A673 (cell line): ENCODE measurements around the gene PDGFC. TPM values are rescaled to one million over a fixed set of nuclear protein-coding genes. Genes with fewer than 3 reads are reported as not detected.

ENCODE experiments used
- BruUV-seq: library from RNA; stranded (reverse); fragments of 400-500 nt; replicated peaks from 2 replicates; lab custom pipeline; 2021; lab: Mats Ljungman, UMichigan
- CTCF ChIA-PET: fragments of 300-600 bp; sonication (Branson Sonifier 250); formaldehyde crosslinking; loops from one replicate; lab custom pipeline; 2022; ENCODE audit warnings: antibody characterized with exemption; lab: Charles Lee
- POLR2A ChIA-PET: fragments of 300-600 bp; sonication (Branson Sonifier 250); formaldehyde crosslinking; loops from one replicate; lab custom pipeline; 2022; ENCODE audit warnings: antibody characterized with exemption; ENCODE audit not compliant: low non-redundant PET; lab: Charles Lee
- DNase-seq: peaks from one replicate; pipeline ENCODE4 v3.0.0-alpha.2; 2015; ENCODE audit warnings: low spot score
- H3K27ac ChIP-seq: fragments of 200-600 bp; sonication (generic); 2 replicates; pipeline ENCODE4 v1.5.1; 2016; ENCODE audit warnings: mixed run types, low read depth, mild to moderate bottlenecking, mixed read lengths, antibody characterized with exemption, low read length; ENCODE audit not compliant: poor library complexity, severe bottlenecking
- H3K27me3 ChIP-seq: fragments of 200-600 bp; sonication (generic); replicated peaks from 2 replicates; pipeline ENCODE4 v1.6.1; 2017; ENCODE audit warnings: mixed run types, low read depth, mild to moderate bottlenecking, mixed read lengths, antibody characterized with exemption, low read length; ENCODE audit not compliant: insufficient read depth, poor library complexity
- H3K36me3 ChIP-seq: fragments of 200-600 bp; sonication (generic); 2 replicates; pipeline ENCODE4 v1.6.1; 2016; ENCODE audit warnings: mixed run types, mild to moderate bottlenecking, mixed read lengths, antibody characterized with exemption, low read length; ENCODE audit not compliant: insufficient read depth, poor library complexity, severe bottlenecking
- H3K4me1 ChIP-seq: fragments of 200-600 bp; sonication (generic); 2 replicates; pipeline ENCODE4 v1.6.1; 2017; ENCODE audit warnings: mixed run types, mild to moderate bottlenecking, mixed read lengths, antibody characterized with exemption, low read length; ENCODE audit not compliant: insufficient read depth, poor library complexity, severe bottlenecking
- H3K4me3 ChIP-seq: fragments of 200-600 bp; sonication (generic); 2 replicates; pipeline ENCODE4 v1.5.1; 2016; ENCODE audit warnings: low read depth, mixed run types, mild to moderate bottlenecking, mixed read lengths, low read length; ENCODE audit not compliant: poor library complexity, severe bottlenecking
- H3K9me3 ChIP-seq: fragments of 200-600 bp; sonication (generic); 2 replicates; pipeline ENCODE4 v1.6.1; 2016; ENCODE audit warnings: mixed run types, low read depth, mild to moderate bottlenecking, mixed read lengths, antibody characterized with exemption, low read length; ENCODE audit not compliant: poor library complexity, severe bottlenecking
- CTCF ChIP-seq: fragments of 300-800, 200-600 bp; sonication (generic); conservative IDR thresholded peaks from 2 replicates; pipeline ENCODE4 v1.5.1; 2017; ENCODE audit warnings: low read depth, mild to moderate bottlenecking, antibody characterized with exemption, low read length, moderate library complexity, mixed read lengths
- EZH2 ChIP-seq: fragments of 200-600 bp; sonication (generic); IDR thresholded peaks from 2 replicates; pipeline ENCODE4 v1.6.1; 2017; ENCODE audit warnings: borderline replicate concordance, low read depth, mild to moderate bottlenecking, mixed read lengths, antibody characterized with exemption, low read length; ENCODE audit not compliant: poor library complexity, severe bottlenecking
- intact Hi-C: fragments of 100-400 bp; cut with micrococcal nuclease; formaldehyde crosslinking; loops from one replicate; pipeline ENCODE4 v1.10.0; 2022; ENCODE audit not compliant: unreplicated experiment
- total RNA-seq: library from RNA; stranded (reverse); gene quantifications from 2 replicates; pipeline ENCODE4 v1.2.3, GENCODE V29; 2021

PDGFC gene
- total RNA-seq, 1 experiment from 2014 or later: 28.0 TPM

GRCh38 chr4:156765277-156765676 is 206.3 kb downstream of the PDGFC start:
- ChIA-PET CTCF (interaction anchor here (0.6 kb wide), 1 partner anchor 47 kb away, joined by 3 read pairs; no protein-coding TSS in a partner anchor), POLR2A (no interaction called here)
- Histone ChIP-seq H3K4me3 (no peak overlapping the region), H3K27me3 (no peaks in the 10 kb centered on the region), H3K9me3 (no peaks in the 10 kb centered on the region), H3K4me1 (peaks cover 52% of the 10 kb centered on the region), H3K36me3 (peaks cover 10% of the 10 kb centered on the region), H3K27ac (no peak overlapping the region)
- no TSS peak for BruUV-seq
- TF ChIP-seq CTCF (no peak), EZH2 (no peak)
- intact Hi-C loops: no loop called here
- DNase-seq: no peak

- H3K27me3 ChIP-seq: no peaks in the 10 kb centered on the region
- H3K4me3 ChIP-seq: no peak overlapping the region
- H3K27ac ChIP-seq: no peak overlapping the region
- ChIA-PET POLR2A (no interaction called here), CTCF (no interaction called here)
- intact Hi-C loops: no loop called here
- BruUV-seq: no TSS peak
- H3K4me1 ChIP-seq: peaks cover 48% of the 10 kb centered on the region
- H3K36me3 ChIP-seq: peaks cover 10% of the 10 kb centered on the region
- no peak for TF ChIP-seq EZH2
- no peak for TF ChIP-seq CTCF
- no peak for DNase-seq
- H3K9me3 ChIP-seq: no peaks in the 10 kb centered on the region
These were observed 206.8 kb downstream of the PDGFC start for GRCh38 chr4:156764846-156765245.

- no TSS peak for BruUV-seq
- ChIA-PET CTCF (no interaction called here), POLR2A (no interaction called here)
- H3K27me3 ChIP-seq: no peaks in the 10 kb centered on the region
- peaks cover 10% of the 10 kb centered on the region for H3K36me3 ChIP-seq
- intact Hi-C loops: no loop called here
- H3K4me1 ChIP-seq: peaks cover 41% of the 10 kb centered on the region
- no peak overlapping the region for H3K4me3 ChIP-seq
- TF ChIP-seq EZH2 (no peak), CTCF (no peak)
- no peaks in the 10 kb centered on the region for H3K9me3 ChIP-seq
- peak; percentile 53 for DNase-seq
- peak overlapping the region; percentile 63 for H3K27ac ChIP-seq
These were observed 207.5 kb downstream of the PDGFC start for GRCh38 chr4:156764145-156764544.
